HepG2 (cell line): ENCODE results near the gene C2. TPM values are rescaled to one million over a fixed set of nuclear protein-coding genes. Genes with fewer than 3 reads are reported as not detected.

Source experiments
- ELF1 ChIP-seq: sonication (generic); formaldehyde crosslinking; IDR thresholded peaks from 2 replicates; pipeline ENCODE4 v1.4.0; 2020; ENCODE audit warnings: missing genetic modification reagents
- ERF ChIP-seq: IDR thresholded peaks from 2 replicates; pipeline ENCODE4 v1.6.1; 2018; ENCODE audit warnings: missing biosample characterization, missing genetic modification reagents
- GTF2F1 ChIP-seq: fragments of 150-350 bp; IDR thresholded peaks from 2 replicates; pipeline ENCODE4 v1.6.1; 2014; ENCODE audit warnings: low read length
- PCBP2 ChIP-seq: fragments of 200-400 bp; formaldehyde crosslinking; optimal IDR thresholded peaks from 2 replicates; pipeline ENCODE3; 2018; ENCODE audit warnings: low read length, low read depth; ENCODE audit not compliant: poor library complexity, severe bottlenecking
- RELA ChIP-seq: sonication (generic); formaldehyde crosslinking; IDR thresholded peaks from 2 replicates; pipeline ENCODE4 v1.4.0; 2020; ENCODE audit warnings: missing genetic modification reagents
- SP140L ChIP-seq: sonication (generic); formaldehyde crosslinking; IDR thresholded peaks from 2 replicates; pipeline ENCODE4 v1.4.0; 2020; ENCODE audit warnings: missing genetic modification reagents, borderline replicate concordance
- TGIF2 ChIP-seq: IDR thresholded peaks from 2 replicates; pipeline ENCODE4 v1.6.1; 2016; ENCODE audit warnings: control low read depth, missing compliant biosample characterization
- TRIM24 ChIP-seq: sonication (generic); formaldehyde crosslinking; IDR thresholded peaks from 2 replicates; pipeline ENCODE4 v1.8.0; 2022; ENCODE audit warnings: mild to moderate bottlenecking, missing genetic modification reagents
- ZBTB7B ChIP-seq: sonication (generic); formaldehyde crosslinking; IDR thresholded peaks from 2 replicates; pipeline ENCODE4 v1.4.0; 2020; ENCODE audit warnings: missing genetic modification reagents
- ZNF501 ChIP-seq: sonication (generic); formaldehyde crosslinking; IDR thresholded peaks from 2 replicates; pipeline ENCODE4 v1.5.1; 2020; ENCODE audit warnings: mild to moderate bottlenecking, moderate library complexity, missing genetic modification reagents
- polyA plus RNA-seq, 8 experiments: library from polyadenylated mRNA; depleted of rRNA in 3 of 8; stranded (reverse) in 7 of 8; unstranded in 1 of 8; fragments of >200 nt; fragmentation: Illumina TruSeq in 4 of 8; extraction: Trizol in 4 of 8; gene quantifications; 2 replicates each; pipeline versions ENCODE4 v1.2.1 to v1.2.3, GENCODE V29; 2011 to 2016; ENCODE audit warnings: low read depth in 4 of 8, missing spikeins in 1 of 8, mixed read lengths in 1 of 8; ENCODE audit not compliant: insufficient read depth in 1 of 8
- total RNA-seq, 5 experiments: library from RNA; depleted of rRNA; stranded (reverse); fragments of >200 nt; fragmentation: Illumina TruSeq; extraction: Trizol; gene quantifications; 2 replicates each; pipeline ENCODE4 v1.2.3, GENCODE V29; 2016; ENCODE audit warnings: low read depth in 1 of 5
- TF ChIP-seq, protein P1 (sequence below), 2 experiments: fragments of 450-650 bp in 1 of 2; sonication (generic) in 1 of 2; formaldehyde crosslinking in 1 of 2; IDR thresholded peaks; 2 replicates each; pipeline versions ENCODE4 v1.6.1 to v1.8.0; 2016 to 2022; ENCODE audit warnings: antibody characterized with exemption in 1 of 2, mild to moderate bottlenecking in 1 of 2, missing genetic modification reagents in 1 of 2
- TF ChIP-seq, protein P2 (sequence below): sonication (generic); formaldehyde crosslinking; IDR thresholded peaks from 2 replicates; pipeline ENCODE4 v1.8.0; 2022; ENCODE audit warnings: mild to moderate bottlenecking, missing genetic modification reagents, moderate library complexity
- TF ChIP-seq, protein P3 (sequence below): sonication (generic); formaldehyde crosslinking; IDR thresholded peaks from 2 replicates; pipeline ENCODE4; 2020; ENCODE audit warnings: missing genetic modification reagents, mild to moderate bottlenecking, borderline replicate concordance
- TF ChIP-seq, protein P4 (sequence below): sonication (generic); formaldehyde crosslinking; IDR thresholded peaks from 2 replicates; pipeline ENCODE4 v1.5.1; 2020; ENCODE audit warnings: missing genetic modification reagents, mild to moderate bottlenecking, borderline replicate concordance

Gene C2
- total and polyA plus RNA-seq, 2 of the 13 experiments (the other 11 are each of a cell fraction or from before 2014, with no cell fraction given): 165 to 307 TPM

DNA sequence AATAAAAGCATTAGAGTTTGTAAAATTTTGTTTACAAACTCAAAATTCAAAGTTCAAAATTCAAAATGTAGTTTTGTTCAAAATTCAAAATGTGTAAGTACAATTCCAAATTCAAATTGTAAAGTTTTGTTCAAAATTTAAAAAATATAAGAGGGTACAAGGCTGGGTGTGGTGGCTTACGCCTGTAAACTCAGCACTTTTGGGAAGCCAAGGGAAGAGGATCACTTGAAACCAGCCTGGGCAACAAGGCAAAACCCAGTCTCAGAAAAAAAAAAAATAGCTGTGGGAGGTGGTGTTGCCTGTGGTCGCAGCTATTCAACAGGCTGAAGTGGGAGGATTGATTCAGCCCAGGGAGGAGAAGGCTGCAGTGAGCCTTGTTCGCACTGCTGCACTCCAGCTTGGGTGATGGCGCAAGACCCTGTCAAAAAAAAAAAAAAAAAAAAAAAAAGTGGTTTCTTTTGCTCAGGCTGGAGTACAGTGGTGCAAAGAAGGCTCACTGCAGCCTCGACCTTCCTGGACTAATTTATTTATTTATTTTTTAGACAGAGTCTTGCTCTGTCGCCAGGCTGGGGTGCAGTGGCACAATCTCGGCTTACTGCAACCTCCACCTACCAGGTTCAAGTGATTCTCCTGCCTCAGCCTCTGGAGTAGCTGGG is 20.2 kb upstream of the C2 start (continued):
- TF ChIP-seq, protein P1, sequence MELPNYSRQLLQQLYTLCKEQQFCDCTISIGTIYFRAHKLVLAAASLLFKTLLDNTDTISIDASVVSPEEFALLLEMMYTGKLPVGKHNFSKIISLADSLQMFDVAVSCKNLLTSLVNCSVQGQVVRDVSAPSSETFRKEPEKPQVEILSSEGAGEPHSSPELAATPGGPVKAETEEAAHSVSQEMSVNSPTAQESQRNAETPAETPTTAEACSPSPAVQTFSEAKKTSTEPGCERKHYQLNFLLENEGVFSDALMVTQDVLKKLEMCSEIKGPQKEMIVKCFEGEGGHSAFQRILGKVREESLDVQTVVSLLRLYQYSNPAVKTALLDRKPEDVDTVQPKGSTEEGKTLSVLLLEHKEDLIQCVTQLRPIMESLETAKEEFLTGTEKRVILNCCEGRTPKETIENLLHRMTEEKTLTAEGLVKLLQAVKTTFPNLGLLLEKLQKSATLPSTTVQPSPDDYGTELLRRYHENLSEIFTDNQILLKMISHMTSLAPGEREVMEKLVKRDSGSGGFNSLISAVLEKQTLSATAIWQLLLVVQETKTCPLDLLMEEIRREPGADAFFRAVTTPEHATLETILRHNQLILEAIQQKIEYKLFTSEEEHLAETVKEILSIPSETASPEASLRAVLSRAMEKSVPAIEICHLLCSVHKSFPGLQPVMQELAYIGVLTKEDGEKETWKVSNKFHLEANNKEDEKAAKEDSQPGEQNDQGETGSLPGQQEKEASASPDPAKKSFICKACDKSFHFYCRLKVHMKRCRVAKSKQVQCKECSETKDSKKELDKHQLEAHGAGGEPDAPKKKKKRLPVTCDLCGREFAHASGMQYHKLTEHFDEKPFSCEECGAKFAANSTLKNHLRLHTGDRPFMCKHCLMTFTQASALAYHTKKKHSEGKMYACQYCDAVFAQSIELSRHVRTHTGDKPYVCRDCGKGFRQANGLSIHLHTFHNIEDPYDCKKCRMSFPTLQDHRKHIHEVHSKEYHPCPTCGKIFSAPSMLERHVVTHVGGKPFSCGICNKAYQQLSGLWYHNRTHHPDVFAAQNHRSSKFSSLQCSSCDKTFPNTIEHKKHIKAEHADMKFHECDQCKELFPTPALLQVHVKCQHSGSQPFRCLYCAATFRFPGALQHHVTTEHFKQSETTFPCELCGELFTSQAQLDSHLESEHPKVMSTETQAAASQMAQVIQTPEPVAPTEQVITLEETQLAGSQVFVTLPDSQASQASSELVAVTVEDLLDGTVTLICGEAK (IDR thresholded peaks at IDR 0.05): no peak
- TF ChIP-seq, protein P1 (CRISPR knock-in tag; IDR thresholded peaks at IDR 0.05): peak; percentile 7; the same call in 1 of the 2 replicates
- 0 out of 2 replicates have a peak, but pooled peaks have one; percentile 54 for TF ChIP-seq ZBTB7B
- TF ChIP-seq, protein P2, sequence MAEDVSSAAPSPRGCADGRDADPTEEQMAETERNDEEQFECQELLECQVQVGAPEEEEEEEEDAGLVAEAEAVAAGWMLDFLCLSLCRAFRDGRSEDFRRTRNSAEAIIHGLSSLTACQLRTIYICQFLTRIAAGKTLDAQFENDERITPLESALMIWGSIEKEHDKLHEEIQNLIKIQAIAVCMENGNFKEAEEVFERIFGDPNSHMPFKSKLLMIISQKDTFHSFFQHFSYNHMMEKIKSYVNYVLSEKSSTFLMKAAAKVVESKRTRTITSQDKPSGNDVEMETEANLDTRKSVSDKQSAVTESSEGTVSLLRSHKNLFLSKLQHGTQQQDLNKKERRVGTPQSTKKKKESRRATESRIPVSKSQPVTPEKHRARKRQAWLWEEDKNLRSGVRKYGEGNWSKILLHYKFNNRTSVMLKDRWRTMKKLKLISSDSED (CRISPR knock-in tag): no peak
- TF ChIP-seq RELA (CRISPR knock-in tag): no peak
- no peak for TF ChIP-seq ELF1
- no peak for TF ChIP-seq PCBP2
- no peak for TF ChIP-seq SP140L (CRISPR knock-in tag)
- no peak for TF ChIP-seq ERF (CRISPR knock-in tag)
- TF ChIP-seq ZNF501: no peak
- TF ChIP-seq, protein P3, sequence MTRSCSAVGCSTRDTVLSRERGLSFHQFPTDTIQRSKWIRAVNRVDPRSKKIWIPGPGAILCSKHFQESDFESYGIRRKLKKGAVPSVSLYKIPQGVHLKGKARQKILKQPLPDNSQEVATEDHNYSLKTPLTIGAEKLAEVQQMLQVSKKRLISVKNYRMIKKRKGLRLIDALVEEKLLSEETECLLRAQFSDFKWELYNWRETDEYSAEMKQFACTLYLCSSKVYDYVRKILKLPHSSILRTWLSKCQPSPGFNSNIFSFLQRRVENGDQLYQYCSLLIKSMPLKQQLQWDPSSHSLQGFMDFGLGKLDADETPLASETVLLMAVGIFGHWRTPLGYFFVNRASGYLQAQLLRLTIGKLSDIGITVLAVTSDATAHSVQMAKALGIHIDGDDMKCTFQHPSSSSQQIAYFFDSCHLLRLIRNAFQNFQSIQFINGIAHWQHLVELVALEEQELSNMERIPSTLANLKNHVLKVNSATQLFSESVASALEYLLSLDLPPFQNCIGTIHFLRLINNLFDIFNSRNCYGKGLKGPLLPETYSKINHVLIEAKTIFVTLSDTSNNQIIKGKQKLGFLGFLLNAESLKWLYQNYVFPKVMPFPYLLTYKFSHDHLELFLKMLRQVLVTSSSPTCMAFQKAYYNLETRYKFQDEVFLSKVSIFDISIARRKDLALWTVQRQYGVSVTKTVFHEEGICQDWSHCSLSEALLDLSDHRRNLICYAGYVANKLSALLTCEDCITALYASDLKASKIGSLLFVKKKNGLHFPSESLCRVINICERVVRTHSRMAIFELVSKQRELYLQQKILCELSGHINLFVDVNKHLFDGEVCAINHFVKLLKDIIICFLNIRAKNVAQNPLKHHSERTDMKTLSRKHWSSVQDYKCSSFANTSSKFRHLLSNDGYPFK (CRISPR knock-in tag): no peak
- no peak for TF ChIP-seq TGIF2 (CRISPR knock-in tag)
- TF ChIP-seq, protein P4, sequence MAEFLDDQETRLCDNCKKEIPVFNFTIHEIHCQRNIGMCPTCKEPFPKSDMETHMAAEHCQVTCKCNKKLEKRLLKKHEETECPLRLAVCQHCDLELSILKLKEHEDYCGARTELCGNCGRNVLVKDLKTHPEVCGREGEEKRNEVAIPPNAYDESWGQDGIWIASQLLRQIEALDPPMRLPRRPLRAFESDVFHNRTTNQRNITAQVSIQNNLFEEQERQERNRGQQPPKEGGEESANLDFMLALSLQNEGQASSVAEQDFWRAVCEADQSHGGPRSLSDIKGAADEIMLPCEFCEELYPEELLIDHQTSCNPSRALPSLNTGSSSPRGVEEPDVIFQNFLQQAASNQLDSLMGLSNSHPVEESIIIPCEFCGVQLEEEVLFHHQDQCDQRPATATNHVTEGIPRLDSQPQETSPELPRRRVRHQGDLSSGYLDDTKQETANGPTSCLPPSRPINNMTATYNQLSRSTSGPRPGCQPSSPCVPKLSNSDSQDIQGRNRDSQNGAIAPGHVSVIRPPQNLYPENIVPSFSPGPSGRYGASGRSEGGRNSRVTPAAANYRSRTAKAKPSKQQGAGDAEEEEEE (CRISPR knock-in tag): no peak
- TF ChIP-seq TRIM24: no peak
- TF ChIP-seq GTF2F1: no peak
